A549 treated with AZD2906 at 1 μM for 4 hours (cell line): ENCODE results near the gene CRYGC. TPM values are rescaled to one million over a fixed set of nuclear protein-coding genes. Genes with fewer than 3 reads are reported as not detected.

Experiments
- total RNA-seq: library from RNA; stranded (reverse); fragments of 200-300 nt; extraction: Qiagen RNA extraction; gene quantifications from 5 replicates; pipeline ENCODE4 v1.2.3, GENCODE V29; 2022

The CRYGC gene, protein sequence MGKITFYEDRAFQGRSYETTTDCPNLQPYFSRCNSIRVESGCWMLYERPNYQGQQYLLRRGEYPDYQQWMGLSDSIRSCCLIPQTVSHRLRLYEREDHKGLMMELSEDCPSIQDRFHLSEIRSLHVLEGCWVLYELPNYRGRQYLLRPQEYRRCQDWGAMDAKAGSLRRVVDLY
- not detected in 5 replicates for total RNA-seq

DNA sequence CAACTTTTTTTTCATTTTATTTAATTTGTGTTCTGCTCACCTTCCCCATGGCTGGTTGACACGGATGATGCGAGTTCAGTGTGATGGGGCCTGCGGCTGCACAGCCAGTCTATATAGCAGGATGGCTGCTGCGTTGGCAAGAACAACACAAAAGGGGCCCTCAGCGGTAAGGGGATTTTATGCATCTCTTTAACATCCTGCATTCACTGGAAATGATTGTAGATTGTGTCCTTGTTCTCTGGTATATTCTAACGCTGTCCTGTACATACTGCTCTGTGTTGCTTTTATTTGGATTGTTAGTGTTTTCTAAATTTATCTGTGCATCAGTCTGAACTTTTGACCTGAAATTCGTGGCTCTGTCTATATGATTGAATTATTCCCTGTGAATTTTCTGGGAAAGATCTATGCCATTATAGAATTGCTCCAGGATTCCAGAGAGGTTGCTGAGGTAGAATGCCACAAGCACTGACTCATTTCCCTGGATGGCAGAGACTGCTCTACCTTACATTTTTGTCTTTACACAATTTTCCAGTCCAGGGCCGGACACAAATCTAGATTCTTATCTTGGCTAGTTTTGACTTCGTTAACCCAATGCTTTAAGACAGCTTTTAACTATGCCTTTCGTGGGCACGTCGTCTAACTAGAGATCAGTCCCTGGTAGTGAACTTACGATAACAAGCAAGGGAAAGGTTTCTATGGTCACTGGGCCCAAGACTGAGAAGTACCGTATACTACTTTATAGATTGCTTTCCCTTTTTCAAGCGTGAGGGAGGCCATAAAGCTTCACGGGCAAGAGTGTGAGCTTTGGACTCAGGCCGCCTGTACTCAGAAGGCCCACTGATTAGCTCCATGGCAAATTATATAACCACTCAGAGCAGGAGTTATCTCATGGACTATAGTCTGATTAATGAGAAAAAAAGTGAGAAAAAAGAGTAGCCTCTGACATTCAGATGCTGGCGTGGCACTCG is at the start of gene CRYGC:
Gene CRYGC, minus strand, starts transcription at position 85 of the 968 bp plus-strand sequence. Its CDS starts 36 bp downstream, at position 49.

DNA sequence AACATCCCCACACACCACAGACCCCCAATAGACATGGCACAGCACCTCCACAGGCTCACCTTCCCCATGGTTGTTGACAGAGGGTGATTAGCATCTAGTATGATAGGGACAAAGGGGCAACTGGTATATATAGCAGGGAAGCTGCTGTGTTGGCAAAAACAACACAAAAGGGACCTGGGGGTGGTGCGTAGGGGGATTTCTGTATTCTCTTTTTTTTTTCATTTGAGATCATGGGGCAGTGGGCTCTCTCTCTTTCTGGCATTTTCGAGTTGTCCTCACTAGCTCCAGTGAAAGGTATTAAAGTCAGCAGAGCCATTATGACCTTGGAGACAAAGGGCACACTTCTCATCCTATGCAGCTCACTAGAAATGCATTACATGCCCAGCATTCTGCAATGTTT is 33.9 kb upstream of the CRYGC start, which contains the start of gene CRYGA:
Gene CRYGA, minus strand, starts transcription at position 101 of the 400 bp plus-strand sequence. Its CDS starts 33 bp downstream, at position 68.

DNA sequence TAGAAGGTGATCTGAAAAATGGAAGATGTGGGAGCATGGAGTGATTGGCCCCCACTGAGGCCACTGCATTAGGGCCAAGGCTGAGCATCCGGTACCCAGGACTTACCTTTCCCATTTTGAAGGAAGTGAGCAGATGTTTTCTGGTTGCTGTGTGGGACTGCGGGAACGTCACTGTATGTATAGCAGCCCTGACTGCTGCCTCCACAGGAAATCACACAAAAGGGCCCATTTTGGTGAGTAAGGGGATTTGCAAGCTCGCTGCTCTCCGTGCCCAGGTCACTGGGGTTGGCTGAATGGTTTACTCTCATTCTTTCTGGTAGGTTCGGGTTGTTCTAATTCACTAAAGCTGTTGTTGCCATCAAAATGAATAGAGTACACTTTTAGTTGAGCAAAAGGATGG is 16.4 kb upstream of the CRYGC start, which contains the start of gene CRYGB:
Gene CRYGB, minus strand, starts transcription at position 153 of the 400 bp plus-strand sequence. Its CDS starts 38 bp downstream, at position 115.

DNA sequence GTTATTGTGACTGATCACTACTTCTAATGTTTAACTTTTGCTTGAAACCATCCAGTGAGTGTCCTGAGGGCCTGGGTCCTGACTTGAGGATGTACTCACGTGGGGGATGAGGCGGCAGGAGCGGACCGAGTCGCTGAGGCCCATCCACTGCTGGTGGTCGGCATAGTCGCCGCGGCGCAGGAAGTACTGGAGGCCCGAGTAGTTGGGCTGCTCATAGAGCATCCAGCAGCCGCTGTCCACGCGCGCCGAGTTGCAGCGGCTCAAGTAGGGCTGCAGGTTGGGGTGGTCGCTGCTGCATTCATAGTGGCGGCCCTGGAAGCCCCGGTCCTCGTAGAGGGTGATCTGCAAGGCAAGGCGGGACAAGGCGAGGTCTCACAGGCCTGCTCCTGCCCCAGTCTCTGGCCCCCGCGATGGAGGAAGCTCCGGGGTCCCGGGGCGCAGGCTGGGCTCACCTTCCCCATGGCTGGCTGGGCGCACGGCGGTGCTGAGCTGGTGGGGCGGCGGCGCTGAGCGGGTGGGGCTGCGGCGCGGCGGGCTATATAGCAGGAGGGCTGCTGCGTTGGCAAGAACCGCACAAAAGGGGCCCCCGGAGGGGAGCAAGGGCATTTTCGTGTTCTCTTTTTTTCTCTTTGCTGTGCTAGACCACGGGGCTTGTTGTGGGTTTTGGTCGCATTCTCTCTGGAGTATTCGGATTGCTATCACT is 5.5 kb downstream of the CRYGC start, which contains the start of gene CRYGD:
Gene CRYGD, minus strand, starts transcription at position 512 of the 703 bp plus-strand sequence. Its CDS starts 51 bp downstream, at position 461.

Other genes starting within 250 kb of the CRYGC start
- gene PLEKHM3, start 104.3 kb downstream of the CRYGC start, total RNA-seq, result 1.8 to 3.1 TPM (median 2.4 TPM) in 5 replicates
- gene CRYGD, start 5.3 kb downstream of the CRYGC start, total RNA-seq, result not detected in 5 replicates
- gene CRYGB, start 16.3 kb upstream of the CRYGC start, total RNA-seq, result not detected in 5 replicates
- not detected in 5 replicates for gene CRYGA, start 33.8 kb upstream of the CRYGC start, total RNA-seq
- not detected in 5 replicates for gene C2orf80, start 60.2 kb upstream of the CRYGC start, total RNA-seq
- gene IDH1, start 125.2 kb upstream of the CRYGC start, total RNA-seq, result 74.9 to 92.9 TPM (median 80.1 TPM) in 5 replicates
- 4.6 to 7.0 TPM (median 6.2 TPM) in 5 replicates for gene PIKFYVE, start 136.4 kb upstream of the CRYGC start, total RNA-seq